Keratinocyte (primary cell): ENCODE data around the gene TM9SF1.
A peak's percentile ranks its signal among the peaks of the same experiment; 100 is the strongest.

Experiments
- CTCF ChIP-seq, 3 experiments: IDR thresholded peaks in 1 of 3; conservative IDR thresholded peaks in 1 of 3; optimal IDR thresholded peaks in 1 of 3; 2 replicates in 2 of 3; 3 replicates in 1 of 3; pipeline versions ENCODE3 to v1.5.1; 2011; ENCODE audit warnings: low read length in 3 of 3, mild to moderate bottlenecking in 3 of 3, moderate library complexity in 2 of 3, control low read depth in 1 of 3, inconsistent platforms in 1 of 3; ENCODE audit not compliant: insufficient read depth in 2 of 3; ENCODE audit errors: extremely low read depth in 1 of 3
- EZH2 ChIP-seq: IDR thresholded peaks from one replicate; pipeline ENCODE4 v1.6.1; 2012; ENCODE audit warnings: inconsistent platforms, mild to moderate bottlenecking, low read length, moderate library complexity

DNA sequence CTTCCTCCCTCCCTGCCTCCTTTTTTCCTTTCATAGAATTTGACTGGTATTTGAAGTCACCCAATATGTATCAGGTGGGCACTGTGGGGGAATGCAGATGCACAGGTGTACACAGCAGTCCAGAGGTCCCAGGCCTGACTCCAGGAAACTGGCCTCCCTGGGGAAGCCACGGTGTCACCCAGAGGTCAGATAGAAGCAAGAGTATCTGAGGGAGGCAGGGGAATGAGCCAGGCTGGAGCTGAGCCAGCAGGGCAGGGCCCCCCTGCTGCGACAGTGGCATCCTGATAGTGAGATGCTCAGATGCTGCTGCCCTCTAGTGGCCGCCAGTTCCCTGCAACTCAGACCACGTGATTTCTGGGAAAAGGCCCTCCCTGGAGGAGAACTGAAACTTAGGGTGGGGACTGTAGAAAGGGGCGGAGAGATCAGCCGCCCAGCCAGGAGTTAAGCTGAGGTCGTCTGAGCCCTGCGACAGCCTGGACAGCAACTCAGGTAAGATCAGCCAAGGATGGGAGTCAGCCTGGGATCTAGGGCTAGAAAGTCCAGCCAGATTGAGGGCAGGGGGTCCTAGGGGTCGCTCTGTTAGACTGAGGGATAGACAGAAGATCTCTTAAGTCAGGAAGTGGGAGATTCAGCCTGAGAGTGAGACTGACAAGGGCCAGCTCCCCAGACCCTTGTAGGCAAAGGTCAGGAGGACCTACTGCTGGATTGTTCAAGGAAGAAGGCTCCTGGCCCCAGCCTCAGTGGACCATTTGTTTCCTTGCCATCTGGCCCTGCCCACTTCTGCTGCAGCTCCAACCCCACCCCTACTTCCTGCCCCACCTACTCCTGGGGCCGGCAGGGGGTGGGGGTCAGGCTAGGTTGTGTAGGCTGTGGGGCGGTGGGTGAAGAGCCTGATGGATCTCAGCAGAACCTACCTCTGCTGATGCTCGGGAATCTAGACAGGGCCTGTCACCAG, 34.1 kb downstream of the TM9SF1 start, which contains the start of gene IRF9:
- TF ChIP-seq EZH2 (no peak), CTCF (optimal IDR thresholded peaks at IDR 0.05 in 1 of 3, IDR thresholded peaks at IDR 0.05 in 1 of 3, conservative IDR thresholded peaks at IDR 0.05 in 1 of 3; ENCODE audit: extremely low read depth in 1 of 3, insufficient read depth in 2 of 3, low read length in 3 of 3) (peak; percentile 89 to 98 (median 97))
